Fibroblast of mammary gland (primary cell): ENCODE data around the gene IQSEC3.

Source experiments
- DNase-seq: peaks from one replicate; pipeline ENCODE4 v3.0.0-alpha.2; 2010; ENCODE audit warnings: low read depth
- H3K4me3 ChIP-seq: 2 replicates; pipeline ENCODE4 v1.5.1; 2011; ENCODE audit warnings: low read depth, mild to moderate bottlenecking, low read length, moderate library complexity; ENCODE audit not compliant: control insufficient read depth
- CTCF ChIP-seq: conservative IDR thresholded peaks from 2 replicates; pipeline ENCODE4 v1.5.1; 2011; ENCODE audit warnings: low read depth, low read length, inconsistent platforms; ENCODE audit not compliant: control insufficient read depth, insufficient read depth

IQSEC3 gene

GRCh38 chr12:140162-140561, 73.6 kb downstream of the IQSEC3 start:
- DNase-seq: no peak

GRCh38 chr12:143964-144649, 77.5 kb downstream of the IQSEC3 start:
- no peak for TF ChIP-seq CTCF
- DNase-seq: no peak
- H3K4me3 ChIP-seq: no peak overlapping the region

More at GRCh38 chr12:140162-140561, 73.6 kb downstream of the IQSEC3 start:
- TF ChIP-seq CTCF: no peak
- no peak overlapping the region for H3K4me3 ChIP-seq

- no peak for DNase-seq
- no peak for TF ChIP-seq CTCF
- no peak overlapping the region for H3K4me3 ChIP-seq
Observed at GRCh38 chr12:144650-145284, 78.2 kb downstream of the IQSEC3 start.

- no peak for DNase-seq
- no peak overlapping the region for H3K4me3 ChIP-seq
- no peak for TF ChIP-seq CTCF
Observed at GRCh38 chr12:145369-145960, 78.9 kb downstream of the IQSEC3 start.

DNA sequence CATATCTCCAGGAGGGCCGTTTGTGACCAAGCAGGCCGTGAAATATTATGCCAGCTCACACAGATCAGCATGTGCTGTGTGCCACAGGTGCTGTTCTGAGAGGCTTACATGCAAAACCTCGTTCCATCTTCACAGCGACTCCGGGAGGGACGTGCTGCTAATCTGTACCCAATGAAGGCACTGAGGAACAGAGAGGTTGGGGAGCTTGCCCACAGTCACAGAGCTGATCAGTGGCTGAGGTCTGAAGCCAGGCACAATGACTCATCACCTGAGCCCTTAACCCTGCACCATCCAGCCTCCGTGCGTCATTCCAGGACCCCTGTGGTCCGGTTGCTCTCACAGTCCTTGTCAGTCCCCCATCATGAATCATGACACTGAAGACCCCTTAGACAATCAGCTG, 80.7 kb downstream of the IQSEC3 start:
- DNase-seq: no peak
- TF ChIP-seq CTCF: no peak
- H3K4me3 ChIP-seq: no peak overlapping the region

DNA sequence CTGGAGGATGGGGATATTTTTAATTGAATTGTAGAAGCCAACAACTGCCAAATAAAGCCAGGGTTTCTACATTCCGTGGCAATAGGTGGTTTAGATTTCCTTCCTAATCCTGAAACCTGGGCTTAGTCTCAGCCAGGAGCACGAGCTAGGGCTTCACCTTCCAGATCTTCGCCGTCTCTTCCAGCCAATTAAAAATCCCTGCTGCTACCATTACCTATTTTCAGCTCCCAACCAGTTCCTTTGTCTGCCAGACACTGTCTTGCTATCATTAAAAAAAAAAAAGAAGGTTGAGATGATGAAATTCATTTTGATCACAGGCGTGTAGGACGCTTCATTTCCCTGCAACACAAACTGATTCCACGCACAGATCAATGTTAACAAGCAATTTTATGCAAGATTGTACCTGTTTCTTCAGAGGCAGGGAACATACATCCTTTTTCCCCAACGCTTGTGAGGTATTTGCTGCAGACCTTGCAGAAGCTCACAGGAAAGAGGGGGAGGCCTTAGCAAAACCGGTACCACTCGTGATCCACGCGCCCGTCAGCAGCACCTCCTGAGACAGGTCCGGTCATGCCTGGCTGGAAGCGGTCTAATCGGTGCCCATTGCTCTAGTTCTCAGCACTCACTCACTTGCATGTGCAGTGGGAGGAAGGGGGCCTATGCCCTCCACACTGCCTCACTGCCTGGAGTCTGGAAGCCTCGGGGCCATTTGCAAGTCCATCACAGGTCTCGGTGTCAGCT, 82.3 kb downstream of the IQSEC3 start:
- no peak overlapping the region for H3K4me3 ChIP-seq
- no peak for TF ChIP-seq CTCF
- no peak for DNase-seq
